Fibroblast of peridontal ligament (primary cell): ENCODE measurements around the gene DRC7.
"Not testable (repeated sequence)": the region's sequence is repeated elsewhere in the genome, so short reads cannot be mapped to it uniquely, and the experiment has no call there.

Experiments
- DNase-seq: peaks from one replicate; pipeline ENCODE4 v3.0.0-alpha.2; 2010; ENCODE audit errors: extremely low read depth

The DRC7 gene

DNA sequence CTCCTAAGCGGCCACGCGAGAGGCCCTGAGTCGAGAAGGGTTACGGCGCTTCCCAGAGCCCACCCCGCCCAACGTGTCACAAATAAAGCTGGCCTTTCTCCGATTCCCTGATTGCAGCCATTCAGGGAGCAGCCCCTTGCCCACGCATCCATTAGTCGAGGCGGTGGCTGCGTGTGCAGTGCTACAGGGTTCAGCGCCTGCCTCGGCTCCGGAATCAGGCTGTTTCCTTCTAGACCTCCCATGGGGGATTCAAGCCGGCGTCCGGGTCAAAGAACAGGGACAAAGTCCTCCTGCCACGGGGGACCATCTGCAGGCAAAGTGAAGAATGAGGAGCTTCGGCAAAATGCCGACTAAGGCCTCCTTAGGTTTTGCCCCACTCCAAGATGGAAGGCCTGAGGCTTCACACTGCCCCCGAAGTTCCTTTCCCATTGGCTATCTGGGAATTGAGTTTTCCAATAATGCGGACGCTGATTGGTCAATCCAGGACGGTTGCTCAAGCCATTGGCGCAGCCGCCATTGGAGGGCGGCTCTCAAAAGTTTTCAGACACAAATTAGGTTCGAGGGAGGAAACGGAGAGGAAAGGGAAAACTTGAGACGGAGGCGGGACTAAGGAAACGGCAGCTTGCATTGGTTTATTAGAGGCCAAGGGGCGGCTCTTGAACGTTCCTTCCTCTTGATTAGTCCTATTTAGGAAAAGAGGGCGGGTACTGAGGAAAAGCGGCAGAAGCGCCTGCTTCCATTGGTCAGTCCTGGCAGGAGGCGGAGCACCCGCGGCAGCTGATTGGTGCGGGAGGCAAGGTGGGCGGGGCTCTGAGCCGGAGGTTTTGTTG, 40.5 kb downstream of the DRC7 start:
- DNase-seq = peak; percentile 100

DNA sequence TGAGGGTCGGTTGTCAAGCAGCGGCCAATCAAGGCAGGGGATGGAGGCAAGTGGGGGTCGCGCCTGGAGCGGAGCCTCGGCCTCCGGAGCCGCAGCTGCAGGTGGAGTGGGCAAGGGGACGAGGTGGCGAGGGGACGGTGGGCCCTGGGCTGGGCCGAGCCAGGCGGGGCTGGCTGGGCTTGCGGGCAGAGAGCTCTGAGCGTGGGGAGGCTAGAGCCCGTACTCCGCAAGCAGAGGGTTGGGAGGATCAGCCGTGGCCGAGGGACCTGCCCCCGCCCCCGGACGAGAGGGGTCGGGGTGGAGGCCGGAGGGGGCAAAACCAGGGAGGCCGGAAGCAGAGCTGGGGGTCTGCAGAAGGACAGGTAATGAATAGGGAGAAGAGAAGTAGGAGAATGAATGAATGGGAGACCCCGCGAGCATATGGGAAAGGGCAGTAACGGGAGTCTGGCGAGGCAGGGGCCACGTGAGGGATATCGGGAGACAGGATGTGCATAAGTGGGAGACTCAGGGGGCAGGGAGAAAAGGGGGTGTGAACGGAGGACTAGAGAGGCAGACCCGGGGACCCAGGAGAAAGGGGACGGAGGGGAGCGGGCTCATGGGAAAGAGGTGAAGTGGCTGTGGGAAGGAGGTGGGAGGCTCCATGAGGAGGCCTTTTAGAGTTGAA, 41.3 kb downstream of the DRC7 start, which contains the start of gene KATNB1:
Gene KATNB1, plus strand, starts transcription at position 16 of the 664 bp plus-strand sequence. CDS start 1,474 bp downstream, outside the sequence.
- no peak for DNase-seq

DNA sequence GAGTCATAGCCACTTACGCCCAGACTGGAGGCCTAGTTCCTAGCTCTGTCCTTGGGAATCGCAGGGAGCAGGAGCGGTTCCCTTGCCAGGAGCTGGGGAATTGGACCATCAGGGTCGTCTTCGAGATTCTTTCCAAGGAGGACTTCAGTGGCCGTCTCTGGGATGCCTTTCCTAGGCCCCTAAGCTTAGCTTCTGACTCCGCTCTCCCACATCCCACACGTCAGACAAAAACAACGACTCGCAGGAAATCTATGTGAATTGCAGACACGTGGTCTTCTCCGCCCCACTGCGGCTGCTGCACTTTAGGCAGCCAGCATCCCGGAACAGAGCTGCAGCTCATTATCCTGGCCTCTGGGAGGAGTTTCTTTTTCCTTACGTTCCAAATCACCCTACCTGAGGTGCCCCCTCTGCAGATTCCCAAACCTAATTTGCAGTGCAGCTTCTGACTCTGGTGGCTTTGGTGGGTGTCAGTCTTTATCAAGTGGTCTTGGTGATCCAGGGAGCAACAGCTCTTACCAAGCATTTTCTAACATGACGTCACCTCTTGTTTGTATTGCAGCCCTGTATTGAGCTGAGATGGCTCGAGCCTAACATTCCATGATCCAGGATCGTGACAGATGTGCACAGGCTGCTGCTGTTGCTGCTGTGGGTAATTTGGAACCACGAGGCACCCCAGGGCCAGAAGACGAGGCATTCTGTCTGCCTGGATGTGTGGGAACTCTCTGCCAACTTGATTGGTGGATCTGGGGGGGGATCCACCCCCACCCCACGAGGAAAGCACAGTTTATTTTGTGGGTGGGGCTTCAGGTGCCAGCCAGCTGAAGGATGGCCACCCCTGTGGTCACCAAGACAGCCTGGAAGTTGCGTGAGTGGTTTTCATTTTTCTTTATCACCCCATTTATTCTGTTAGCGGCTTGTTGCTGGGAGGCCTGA, 42.1 kb downstream of the DRC7 start:
- peak; percentile 86 for DNase-seq

DNA sequence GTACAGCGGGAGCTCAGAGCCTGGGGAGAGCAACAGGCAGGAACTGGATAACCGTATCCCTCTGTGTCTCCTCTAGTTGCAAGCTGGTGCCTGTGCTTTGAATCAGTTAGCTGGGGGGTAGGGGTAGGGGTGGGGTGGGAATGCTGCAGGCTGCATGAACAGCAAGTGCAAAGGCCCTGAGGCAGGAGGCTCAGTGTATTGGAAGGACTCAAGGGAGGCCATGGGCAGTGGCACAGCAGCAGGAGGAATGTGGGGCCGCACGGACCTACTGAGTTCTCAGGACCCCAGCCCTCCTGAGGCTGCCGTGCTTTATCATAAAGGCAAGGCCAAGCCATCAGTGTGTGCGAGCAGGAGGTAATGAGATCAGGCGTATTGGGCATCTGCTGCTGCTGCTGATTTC, 44.2 kb downstream of the DRC7 start:
- DNase-seq = no peak

DNA sequence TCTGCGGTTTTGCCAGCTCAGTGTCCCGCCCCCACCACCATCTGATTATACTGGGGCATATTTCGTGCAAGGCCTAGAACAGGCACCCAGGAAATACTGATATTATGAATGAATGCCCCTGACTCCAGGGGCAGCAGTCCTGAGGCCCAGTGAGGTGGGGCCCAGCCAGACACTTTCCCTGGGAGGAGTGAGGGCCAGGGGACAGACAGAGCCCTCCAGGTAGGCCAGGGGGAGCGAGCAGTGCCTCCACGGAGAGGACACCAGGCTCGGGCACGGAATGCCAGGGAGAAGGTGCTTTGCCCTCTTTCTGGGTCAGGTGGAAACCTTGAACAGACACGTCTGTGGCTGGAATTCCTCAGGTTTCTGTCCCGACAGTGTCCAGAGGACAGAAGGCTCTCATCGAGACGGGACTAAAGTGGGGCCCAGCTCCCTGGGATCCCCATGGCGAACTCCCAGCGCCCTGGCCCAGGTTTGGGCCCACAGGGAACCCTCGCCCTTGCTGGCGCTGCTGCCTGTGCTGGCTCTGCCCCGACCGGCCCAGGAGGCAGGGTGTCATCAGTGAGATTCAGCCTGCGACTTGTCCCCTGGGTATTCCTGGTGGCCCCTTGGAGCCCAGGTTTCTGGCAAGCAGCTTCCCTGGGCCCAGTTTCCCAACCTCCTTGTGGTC, 45.3 kb downstream of the DRC7 start:
- no peak for DNase-seq

DNA sequence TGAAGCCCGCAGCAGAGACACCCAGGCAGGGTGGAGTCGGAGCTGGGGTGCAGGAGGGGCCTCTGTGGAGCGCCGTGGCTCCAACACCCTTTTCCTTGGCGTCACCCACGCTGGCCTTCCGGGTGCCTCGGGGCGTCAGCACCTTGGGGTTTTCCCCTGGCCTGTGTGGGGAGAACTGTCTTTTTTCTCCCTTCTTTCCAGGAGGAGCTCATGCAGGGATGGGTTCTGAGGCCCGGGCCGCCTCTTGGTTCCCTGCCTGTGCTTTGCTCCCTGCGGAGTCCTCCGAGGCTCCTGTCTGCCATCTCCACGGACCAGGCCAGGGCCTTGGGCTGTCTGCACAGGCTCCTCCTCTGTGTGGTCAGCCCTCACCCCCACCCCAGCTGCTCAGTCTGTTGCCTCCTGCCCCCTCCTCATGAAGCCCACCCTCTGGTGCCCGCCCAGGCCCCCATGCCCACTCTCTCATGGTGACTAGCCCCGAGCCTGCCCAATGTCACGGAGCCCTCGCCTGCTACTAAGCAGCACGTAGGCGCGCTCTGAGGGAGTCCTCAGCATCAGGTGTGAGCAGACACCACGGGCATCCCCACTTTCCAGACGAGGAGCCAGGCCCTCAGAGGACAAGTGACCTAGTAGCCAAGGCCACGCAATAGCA, 45.9 kb downstream of the DRC7 start:
- no peak for DNase-seq

DNA sequence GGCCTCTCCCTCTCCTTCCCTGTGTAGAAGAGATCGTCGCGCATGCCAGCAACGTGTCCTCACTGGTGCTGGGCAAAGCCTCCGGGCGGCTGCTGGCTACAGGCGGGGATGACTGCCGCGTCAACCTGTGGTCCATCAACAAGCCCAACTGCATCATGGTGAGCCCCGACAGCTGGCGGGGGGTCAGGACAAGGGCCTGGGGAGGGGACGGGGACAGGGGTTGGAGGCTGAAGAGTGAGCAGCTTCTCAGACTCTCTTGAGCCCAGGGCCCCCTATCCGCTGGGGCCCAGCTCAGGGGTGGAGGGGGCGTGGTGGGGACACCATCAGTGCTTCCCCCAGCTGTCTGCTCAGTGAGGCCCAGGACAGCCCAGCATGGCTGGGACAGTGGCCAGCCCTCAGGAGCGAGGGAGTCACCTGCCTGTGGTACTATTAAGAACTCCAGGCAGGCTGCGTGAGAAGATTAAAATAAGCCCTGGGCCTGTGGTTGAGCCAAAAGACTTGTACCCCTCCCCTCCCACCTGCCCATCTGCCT, 47.1 kb downstream of the DRC7 start:
- no peak for DNase-seq

DNA sequence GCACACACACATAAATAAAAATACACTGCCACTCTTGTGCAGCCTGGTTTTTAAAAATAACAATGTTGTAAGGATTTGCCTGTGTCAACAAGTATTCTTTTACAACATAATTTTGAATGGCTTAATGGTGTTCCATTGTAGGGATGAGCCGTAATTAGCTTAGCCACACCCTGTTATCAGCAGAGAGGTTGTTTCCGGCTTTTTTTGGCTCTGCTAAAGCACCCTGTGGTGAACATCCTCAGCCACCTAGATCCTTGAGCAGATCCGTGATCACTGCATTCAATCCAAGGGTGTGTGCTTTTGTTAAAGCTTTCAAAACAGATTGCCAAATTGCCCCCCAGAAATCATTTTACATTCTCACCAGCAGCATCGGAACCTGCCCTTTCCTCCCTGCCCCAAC, 47.9 kb downstream of the DRC7 start:
- DNase-seq = no peak

DNA sequence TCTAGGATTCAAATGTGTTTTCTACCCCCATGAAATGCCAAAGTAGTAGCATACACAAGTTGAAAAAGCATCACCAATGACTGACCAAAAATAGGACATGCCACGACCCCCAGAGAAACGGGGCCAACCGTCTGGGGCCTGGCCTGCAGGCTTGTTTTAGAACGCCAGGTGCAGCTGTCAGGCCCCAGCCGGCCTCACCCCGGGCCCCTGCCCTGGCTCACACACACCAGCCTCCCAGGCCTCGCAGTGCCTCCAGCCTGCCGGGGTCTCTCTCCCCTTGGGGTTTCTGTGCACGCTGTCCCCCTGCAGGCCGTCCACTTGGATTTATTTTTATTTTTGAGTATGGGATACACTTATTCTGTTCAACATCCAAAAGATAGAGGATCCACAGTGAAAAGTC, 48.9 kb downstream of the DRC7 start:
- DNase-seq = no peak

DNA sequence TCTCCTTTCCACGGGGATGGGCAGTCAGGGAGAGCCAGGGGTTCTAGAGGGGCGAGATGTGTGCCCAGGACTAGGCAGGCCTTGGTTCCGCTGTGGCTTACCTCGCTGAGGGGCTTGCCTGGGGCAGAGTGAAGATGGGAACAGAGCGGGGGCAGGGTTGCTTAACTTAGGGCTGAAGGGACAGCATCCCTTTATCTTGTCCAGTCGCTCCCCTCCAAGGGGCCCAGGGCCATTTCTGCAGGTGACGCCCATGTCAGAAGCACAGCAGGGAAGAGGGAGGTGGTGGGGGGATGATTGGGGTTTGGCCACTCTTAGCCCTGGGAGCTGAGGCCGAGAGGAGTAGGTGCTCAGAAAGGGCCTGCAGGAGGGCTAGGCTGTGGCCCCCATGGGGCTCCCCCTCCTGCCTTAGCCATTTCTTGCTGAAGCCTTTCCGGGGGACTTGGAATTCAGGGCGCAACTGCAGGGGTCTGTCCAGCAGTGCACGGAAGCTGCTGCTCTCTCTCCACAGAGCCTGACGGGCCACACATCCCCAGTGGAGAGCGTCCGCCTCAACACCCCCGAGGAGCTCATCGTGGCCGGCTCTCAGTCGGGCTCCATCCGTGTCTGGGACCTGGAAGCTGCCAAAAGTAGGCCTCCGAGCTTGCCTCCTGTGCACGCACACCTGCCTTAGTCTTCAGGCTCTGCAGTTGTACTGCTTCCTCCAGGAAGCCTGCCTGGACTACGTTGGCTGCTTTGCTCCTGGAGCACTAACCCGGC, 49.5 kb downstream of the DRC7 start:
- no peak for DNase-seq

DNA sequence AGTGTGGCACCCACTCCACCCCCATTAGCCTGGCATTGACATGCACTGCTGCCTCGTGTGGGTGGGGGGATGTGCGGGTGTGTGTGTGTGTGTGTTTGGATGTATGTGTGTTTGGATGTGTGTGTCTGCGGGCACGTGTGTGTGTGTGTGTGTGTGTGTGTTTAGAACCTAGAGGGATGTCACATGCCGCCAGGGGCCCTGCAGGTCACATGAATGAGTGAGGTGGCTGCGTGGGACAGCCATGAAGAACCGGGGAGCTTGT, 50.0 kb downstream of the DRC7 start:
- DNase-seq = no peak

DNA sequence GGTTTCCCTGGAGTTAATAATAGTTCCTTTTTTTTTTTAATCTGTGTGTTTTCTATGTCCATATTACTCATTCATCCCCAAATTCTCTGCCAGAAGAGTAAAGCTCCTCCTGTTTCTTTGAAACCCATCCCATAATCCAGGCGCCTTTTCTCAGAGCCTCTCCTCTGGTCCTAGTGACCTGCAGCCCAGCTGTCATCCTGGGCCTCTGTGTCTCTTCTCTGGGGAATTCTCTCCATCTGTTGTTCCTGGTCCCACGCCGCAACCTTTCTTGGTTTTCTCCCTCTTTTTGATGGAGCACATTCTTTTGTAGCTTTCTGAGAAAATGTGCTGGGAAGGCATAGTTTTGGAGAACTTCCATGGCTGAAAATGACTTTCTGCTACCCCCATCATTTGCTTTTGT, 51.2 kb downstream of the DRC7 start:
- DNase-seq = no peak

DNA sequence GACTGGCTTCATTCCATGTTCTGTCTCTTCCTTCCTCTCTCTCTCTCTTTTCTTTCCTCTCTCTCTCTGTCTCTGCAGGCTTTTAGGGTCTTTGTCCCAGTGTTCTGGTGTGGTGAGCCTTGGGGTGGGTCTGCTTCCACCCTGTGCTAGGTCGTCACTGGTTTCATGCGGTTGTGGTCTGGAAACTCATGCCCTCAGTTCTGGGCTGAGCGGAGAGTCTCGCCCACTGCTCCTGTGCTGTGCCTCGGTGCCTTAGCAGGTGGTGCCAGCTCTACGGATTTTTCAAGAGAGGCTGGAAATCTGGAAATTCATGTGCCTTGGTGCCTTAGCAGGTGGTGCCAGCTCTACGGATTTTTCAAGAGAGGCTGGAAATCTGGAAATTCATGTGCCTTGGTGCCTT, 51.7 kb downstream of the DRC7 start:
- not testable (repeated sequence) for DNase-seq

DNA sequence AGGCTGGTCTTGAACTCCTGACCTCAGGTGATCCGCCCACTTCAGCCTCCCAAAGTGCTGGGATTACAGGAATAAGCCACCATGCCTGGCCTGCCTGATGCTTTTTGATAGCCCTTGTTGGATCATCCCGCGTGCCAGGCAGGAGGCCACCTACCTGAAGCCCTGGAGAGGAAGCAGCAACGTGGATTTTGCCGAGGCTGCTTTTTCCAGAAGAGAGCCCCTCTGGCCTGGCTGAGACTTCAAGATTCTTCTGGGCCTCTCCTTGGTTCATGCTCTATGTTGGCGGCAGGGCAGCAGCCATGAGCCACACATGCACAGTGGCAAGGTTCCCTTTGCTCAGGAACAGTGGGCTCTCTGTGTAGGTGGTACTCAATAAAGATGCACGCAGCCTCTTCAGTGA, 52.5 kb downstream of the DRC7 start:
- no peak for DNase-seq

DNA sequence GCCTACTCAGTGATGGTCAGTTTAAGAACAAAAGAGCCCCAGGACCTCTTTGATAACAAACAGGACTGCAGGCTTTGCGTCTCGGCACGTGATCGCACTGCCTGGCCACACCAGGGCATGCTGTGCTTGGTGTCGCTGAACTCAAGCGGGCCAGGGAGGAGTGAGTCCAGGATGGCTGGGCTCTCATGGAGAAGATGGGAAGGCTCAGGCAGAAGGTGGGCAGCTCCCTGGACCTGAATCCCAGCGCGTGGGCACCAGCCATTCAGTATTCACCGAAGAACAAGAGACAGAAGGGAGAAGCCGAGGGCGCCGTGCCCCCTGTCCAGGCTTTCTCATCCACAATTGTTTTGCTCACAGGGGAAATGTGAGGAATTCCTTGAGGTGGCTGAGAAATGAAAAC, 52.9 kb downstream of the DRC7 start:
- DNase-seq = no peak

DNA sequence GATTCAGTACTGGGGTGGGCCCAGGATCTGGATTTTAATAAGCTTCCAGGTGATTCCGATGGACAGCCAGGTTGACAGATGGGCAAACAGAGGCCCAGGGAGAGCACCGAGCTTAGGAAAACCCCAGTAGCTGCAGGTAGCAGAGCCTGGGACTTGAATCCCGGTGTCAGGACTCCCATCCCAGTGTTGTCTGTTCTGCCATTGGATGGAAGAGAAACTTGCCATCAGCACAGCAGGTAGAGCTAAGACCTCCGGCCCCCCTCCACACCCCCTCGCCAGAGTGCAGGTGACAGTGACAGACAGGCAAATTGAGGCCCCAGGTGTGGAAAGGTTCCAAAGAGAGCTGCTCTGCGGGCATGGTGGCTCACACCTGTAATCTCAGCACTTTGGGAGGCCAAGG, 53.4 kb downstream of the DRC7 start:
- no peak for DNase-seq

DNA sequence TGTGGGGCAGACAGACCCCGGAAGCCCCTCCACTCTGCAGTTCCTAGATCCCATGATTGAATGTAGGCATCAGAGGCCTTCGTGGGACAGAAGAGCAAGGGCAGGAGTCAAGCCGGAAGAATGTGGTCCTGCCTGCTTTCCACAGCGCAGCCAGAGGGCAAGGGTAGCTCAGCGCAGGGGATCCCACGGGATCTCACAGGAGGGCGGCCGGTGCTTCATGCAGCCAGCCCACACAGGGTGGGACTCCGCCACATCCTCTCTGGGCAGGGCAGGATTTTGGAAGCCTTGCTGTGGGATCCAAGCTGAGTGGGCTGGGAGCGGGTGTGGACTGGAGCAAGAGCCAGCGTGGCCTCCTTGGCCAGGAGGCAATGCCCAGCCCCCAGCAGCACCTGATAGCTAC, 54.0 kb downstream of the DRC7 start:
- DNase-seq = no peak

DNA sequence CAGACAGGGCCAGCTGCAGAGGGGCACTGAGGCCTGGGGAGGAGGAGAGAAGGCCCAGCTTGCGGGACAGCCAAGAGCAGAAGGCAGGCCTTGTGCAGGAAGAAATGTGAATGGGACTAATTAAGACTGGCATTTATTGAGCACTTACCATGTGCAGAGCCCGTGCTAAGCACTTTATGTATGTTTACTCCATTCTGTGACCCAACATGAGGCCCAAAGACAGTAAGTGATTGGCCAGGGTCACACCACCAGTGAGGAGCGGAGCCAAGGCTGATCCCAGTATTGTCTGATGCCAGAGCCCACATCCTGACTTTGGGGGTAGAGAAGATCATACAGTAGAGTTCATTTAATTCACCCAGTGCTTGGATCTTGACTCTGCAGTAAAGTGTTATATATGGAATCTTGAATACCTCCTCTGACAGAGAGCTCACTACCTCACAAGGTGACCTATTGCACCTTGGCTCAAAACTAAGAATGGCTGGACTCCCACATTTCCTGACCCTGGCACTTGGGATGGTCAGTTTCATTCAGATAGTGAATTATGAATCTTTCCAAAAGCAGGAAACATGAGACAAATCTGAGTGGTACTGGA, 54.6 kb downstream of the DRC7 start:
- DNase-seq = no peak

DNA sequence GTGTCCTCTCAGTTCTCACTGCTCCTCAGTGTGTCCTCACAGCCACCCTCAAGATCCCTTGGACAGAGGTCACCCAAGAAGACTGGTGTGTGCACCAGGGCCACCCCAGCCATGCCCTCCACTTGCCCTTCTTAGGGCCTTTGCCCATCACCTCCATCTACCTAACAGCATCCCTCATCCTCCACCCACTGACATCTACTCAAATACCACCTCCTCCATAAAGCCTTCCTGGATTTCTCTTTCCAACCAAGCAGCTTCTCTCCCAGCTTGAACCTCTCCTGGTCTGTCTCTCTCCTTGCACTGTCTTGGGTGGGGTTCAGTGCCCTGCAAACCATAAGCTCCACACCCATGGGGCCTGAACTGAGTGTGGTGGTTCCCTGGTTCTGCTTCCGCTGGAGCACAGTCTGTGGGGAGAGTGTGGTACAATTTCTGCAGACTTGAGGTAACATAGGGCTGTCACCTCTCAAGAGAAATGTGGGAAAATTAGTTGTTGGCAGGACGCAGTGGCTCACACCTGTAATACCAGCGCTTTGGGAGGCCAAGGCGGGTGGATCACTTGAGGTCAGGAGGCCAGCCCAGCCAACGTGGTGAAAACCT, 55.3 kb downstream of the DRC7 start:
- DNase-seq = no peak
